Activated naive CD4-positive, alpha-beta T cell treated with anti-CD3 and anti-CD28 coated beads for 36 hours (primary cell): ENCODE data around the gene BCL2L14. TPM values are rescaled to one million over a fixed set of nuclear protein-coding genes. Genes with fewer than 3 reads are reported as not detected.
"Not testable (repeated sequence)": the region's sequence is repeated elsewhere in the genome, so short reads cannot be mapped to it uniquely, and the experiment has no call there.

Source experiments
- CTCF ChIA-PET: fragments of 350-600 bp; sonication (Branson Sonifier 250); formaldehyde crosslinking; loops from one replicate; lab custom pipeline; 2021; ENCODE audit warnings: antibody characterized with exemption; lab: Charles Lee
- DNase-seq: peaks from one replicate; pipeline ENCODE4 v3.0.0-alpha.2; 2020
- H3K27ac Mint-ChIP-seq: one replicate; pipeline ENCODE4 v1.8.0; 2021; ENCODE audit warnings: mild to moderate bottlenecking, mixed read lengths
- H3K27me3 Mint-ChIP-seq: one replicate; pipeline ENCODE4 v1.8.0; 2021; ENCODE audit warnings: low read depth, mixed read lengths
- H3K36me3 Mint-ChIP-seq: one replicate; pipeline ENCODE4 v1.8.0; 2021; ENCODE audit warnings: low read depth, mixed read lengths
- H3K4me1 Mint-ChIP-seq: one replicate; pipeline ENCODE4 v1.8.0; 2021; ENCODE audit warnings: low read depth, mixed read lengths
- H3K4me3 Mint-ChIP-seq: one replicate; pipeline ENCODE4 v1.8.0; 2021; ENCODE audit warnings: mild to moderate bottlenecking, moderate library complexity, mixed read lengths
- H3K9me3 Mint-ChIP-seq: one replicate; pipeline ENCODE4 v1.8.0; 2021; ENCODE audit warnings: mixed read lengths
- intact Hi-C: fragments of 100-400 bp; cut with micrococcal nuclease; formaldehyde crosslinking; loops from one replicate; pipeline ENCODE4 v1.15.1; 2023
- total RNA-seq, 2 experiments: library from RNA; stranded (reverse); gene quantifications; one replicate each; pipeline ENCODE4 v1.2.3, GENCODE V29; 2021

Gene BCL2L14
- total RNA-seq, 2 experiments from 2014 or later, result 19.4 to 21.8 TPM

DNA sequence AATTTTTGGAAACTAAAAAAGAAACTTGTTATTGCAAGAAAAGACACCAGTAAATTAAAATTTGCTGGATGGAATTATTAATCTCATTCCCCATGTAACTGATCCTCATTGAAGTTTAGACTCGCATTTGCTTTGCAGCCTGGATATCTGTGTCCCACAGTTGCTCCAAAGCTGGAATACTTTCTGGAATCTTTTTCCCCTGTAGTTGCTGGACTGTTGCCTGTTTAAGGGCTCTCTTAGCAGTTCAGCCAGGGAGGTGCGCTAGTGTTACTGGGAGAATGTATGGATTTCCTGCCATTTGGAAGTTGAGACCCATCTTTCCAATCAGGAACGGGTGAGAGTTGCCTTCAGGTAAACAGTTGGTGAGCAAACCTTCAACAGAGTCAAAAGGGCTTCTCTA lies 20.3 kb downstream of the BCL2L14 start:
- intact Hi-C loops, result no loop called here
- no peaks in the 10 kb centered on the region for H3K36me3 Mint-ChIP-seq
- no peaks in the 10 kb centered on the region for H3K9me3 Mint-ChIP-seq
- no peak overlapping the region for H3K4me3 Mint-ChIP-seq
- CTCF ChIA-PET, result no interaction called here
- no peak for DNase-seq
- H3K4me1 Mint-ChIP-seq, result no peaks in the 10 kb centered on the region
- no peaks in the 10 kb centered on the region for H3K27me3 Mint-ChIP-seq
- no peak overlapping the region for H3K27ac Mint-ChIP-seq

DNA sequence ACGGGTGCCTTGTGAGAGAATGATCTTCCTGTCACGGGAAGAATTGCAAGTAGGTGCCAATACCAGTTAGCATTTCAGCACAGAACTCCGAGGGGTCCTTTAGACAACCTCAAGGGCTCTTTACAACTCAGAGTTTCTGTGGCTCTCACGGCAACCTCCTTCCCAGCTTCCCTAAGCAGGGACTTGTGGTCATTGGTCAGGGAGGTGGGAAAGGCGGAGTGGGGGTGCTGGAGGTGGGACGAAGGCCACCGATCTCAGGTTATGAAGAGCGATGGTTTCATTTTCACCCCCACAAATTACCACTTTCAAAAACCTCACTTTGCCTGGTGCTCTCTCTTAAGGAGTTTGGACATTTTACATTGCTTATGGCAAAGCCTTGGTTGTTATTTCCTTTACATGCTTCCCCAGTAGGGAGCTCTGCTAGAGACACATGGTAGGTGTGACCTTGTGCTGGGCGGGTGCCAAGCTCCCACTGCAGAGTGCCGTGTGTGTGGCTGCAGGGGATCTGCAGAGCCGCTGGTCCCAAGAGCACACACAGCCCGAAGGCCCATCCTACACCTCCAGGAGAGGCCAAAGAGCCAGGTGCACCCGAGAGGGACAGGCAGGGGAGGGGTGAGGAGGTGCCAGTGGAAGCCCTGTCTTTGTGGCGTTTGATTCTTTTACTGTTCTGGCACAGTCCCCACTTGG lies 21.4 kb downstream of the BCL2L14 start:
- DNase-seq, result no peak
- CTCF ChIA-PET, result no interaction called here

DNA sequence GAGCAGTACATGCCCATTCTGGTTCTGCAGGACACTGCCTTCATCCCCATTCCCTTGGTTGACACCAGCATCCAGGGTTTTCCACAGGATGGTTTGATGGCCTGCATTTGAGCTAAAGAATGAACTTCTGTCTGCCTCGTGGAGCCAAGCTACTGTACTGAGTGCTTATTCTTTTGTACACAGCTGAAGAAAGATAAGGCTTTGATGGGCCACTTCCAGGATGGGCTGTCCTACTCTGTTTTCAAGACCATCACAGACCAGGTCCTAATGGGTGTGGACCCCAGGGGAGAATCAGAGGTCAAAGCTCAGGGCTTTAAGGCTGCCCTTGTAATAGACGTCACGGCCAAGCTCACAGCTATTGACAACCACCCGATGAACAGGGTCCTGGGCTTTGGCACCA lies 23.7 kb downstream of the BCL2L14 start:
- intact Hi-C loops, result no loop called here
- H3K27ac Mint-ChIP-seq, result no peak overlapping the region
- H3K36me3 Mint-ChIP-seq, result no peaks in the 10 kb centered on the region

More for the DNA sequence above, 21.4 kb downstream of the BCL2L14 start:
- Mint-ChIP-seq H3K27me3 (no peaks in the 10 kb centered on the region), H3K4me3 (no peak overlapping the region), H3K4me1 (no peaks in the 10 kb centered on the region), H3K9me3 (no peaks in the 10 kb centered on the region), H3K27ac (no peak overlapping the region), H3K36me3 (no peaks in the 10 kb centered on the region)
- intact Hi-C loops, result no loop called here

DNA sequence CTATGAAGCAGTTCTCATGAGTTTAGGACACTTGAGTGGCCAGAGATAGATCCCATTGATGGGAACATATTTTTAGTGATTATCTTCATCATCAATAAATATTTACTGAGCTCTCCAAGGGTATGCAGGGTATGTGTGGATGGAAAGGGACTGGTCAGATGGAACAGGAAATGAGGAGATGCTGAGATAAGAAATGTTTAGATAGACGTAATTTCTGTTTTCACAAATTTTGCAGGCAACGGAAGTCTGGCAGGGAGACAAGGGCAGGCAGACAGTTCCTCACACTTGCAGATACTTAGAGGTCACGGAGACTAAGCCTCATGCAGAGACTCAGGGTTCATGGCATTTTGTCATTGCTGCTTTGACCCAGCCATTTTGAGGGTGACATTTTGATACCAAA lies 24.3 kb downstream of the BCL2L14 start:
- H3K4me3 Mint-ChIP-seq, result no peak overlapping the region
- DNase-seq, result no peak
- H3K27ac Mint-ChIP-seq, result no peak overlapping the region
- CTCF ChIA-PET, result interaction anchor here (0.7 to 1.4 kb wide), 2 partner anchors 17 to 234 kb away, joined by 3 read pairs; no protein-coding TSS in a partner anchor
- intact Hi-C loops, result no loop called here
- no peaks in the 10 kb centered on the region for H3K36me3 Mint-ChIP-seq
- H3K4me1 Mint-ChIP-seq, result no peaks in the 10 kb centered on the region
- no peaks in the 10 kb centered on the region for H3K9me3 Mint-ChIP-seq
- H3K27me3 Mint-ChIP-seq, result no peaks in the 10 kb centered on the region

More for the DNA sequence above, 23.7 kb downstream of the BCL2L14 start:
- no peak for DNase-seq
- Mint-ChIP-seq H3K27me3 (no peaks in the 10 kb centered on the region), H3K4me1 (no peaks in the 10 kb centered on the region), H3K4me3 (no peak overlapping the region), H3K9me3 (no peaks in the 10 kb centered on the region)
- CTCF ChIA-PET, result interaction anchor here (0.6 to 1.4 kb wide), 2 partner anchors 16 to 25 kb away, joined by 3 read pairs; no protein-coding TSS in a partner anchor

DNA sequence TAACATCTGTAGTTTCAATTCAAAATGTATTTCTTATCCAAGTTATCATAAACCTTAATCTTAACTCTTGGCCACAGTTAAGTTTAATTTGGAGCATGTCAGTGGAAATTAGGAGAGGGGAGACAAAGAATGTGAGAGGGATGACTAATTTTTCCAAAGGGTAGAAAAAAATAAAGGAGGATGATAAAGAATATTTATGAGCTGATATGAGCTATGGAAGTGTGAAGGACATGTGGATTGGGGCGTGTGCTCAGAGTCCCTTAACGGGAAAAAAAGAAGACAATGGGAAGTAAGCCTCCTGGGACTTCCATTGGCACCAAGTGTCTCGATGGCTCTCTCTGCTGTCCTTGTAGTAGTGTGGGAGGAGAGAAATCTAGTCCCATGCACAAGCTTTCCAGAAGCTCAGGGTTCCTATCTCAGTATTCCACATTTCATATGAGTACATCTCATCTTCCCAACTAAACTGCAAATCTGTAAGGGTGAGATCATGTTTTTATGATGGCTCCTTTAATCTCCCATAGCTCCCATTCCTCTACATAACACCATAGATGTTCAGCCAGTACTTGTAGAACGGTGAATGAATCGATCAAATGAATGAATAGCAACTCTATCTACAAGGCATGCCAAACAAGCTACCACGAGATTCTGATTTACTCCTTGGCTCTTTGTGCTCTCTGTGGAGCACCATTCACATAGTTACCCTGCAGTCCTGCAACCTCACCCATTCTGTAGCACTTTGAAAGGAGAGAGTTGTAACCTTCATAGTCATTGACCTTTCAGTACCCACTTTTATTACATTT lies 27.4 kb downstream of the BCL2L14 start:
- Mint-ChIP-seq H3K27ac (no peak overlapping the region), H3K4me3 (no peak overlapping the region), H3K9me3 (no peaks in the 10 kb centered on the region), H3K27me3 (no peaks in the 10 kb centered on the region), H3K4me1 (no peaks in the 10 kb centered on the region), H3K36me3 (peaks cover 3% of the 10 kb centered on the region)
- intact Hi-C loops, result no loop called here
- CTCF ChIA-PET, result interaction anchor here (0.6 kb wide), 1 partner anchor 26 kb away, joined by 4 read pairs; no protein-coding TSS in a partner anchor
- no peak for DNase-seq

DNA sequence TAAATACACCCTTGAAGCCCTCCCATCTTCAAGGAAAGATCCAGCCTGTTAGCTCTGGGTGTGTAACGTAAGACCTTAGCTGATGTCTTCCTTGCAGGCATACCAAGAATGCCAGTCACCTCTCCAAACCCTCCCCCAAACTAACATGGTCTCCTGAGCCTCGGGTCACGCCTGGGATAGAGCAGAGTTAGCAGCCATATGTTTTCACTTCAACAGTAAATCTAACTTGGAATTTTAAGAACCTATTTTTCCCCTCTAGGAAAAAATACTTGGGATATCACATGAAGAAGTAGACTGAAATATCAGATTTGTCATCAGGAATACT lies 27.9 kb downstream of the BCL2L14 start:
- no peaks in the 10 kb centered on the region for H3K4me1 Mint-ChIP-seq
- no peak overlapping the region for H3K27ac Mint-ChIP-seq
- peaks cover 3% of the 10 kb centered on the region for H3K36me3 Mint-ChIP-seq
- H3K9me3 Mint-ChIP-seq, result no peaks in the 10 kb centered on the region
- H3K27me3 Mint-ChIP-seq, result no peaks in the 10 kb centered on the region
- H3K4me3 Mint-ChIP-seq, result no peak overlapping the region
- DNase-seq, result no peak
- intact Hi-C loops, result no loop called here
- CTCF ChIA-PET, result interaction anchor here (0.6 to 1.5 kb wide), 2 partner anchors 13 to 25 kb away, joined by 3 to 4 read pairs; no protein-coding TSS in a partner anchor

DNA sequence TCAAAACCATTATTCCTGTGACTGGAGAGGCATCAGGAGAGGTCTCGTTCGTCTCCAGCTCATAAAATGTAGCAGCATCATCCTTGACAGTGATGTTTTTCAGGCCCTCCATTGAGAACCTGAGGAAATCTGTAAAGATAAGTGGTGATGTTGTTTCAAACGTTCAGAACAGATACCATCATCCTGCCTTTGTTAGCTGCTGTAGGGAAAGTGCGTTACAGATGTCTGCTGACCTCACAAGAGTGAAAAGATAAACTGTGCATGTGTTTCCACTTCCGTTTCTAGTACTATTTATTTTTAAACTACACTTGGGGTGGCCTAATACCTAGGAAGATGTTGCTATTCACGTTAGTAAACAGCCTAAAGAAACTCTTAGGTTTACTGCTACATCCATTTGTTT lies 28.4 kb downstream of the BCL2L14 start:
- H3K36me3 Mint-ChIP-seq, result peaks cover 3% of the 10 kb centered on the region
- no peak for DNase-seq

DNA sequence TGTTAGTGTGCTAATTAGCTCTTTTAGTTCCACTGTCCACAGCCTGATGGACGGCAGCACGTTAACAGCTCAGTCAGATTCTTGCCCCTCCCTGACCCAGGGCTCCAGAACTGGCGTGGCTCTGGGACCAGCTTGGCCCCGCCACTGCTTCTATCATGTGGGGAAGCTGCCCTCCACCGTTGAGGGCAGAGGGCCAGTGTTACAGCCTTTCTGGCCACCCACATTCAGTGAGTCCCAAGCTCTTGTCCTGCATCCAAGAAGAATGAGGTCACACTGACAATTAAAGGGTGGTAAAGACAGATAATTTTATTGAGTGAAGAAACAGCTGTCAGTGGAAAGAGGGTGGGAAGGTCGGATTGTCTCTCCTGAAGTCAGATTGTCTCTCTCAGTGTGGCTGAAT lies 36.9 kb downstream of the BCL2L14 start:
- no peak overlapping the region for H3K4me3 Mint-ChIP-seq

More for the DNA sequence above, 28.4 kb downstream of the BCL2L14 start:
- no peaks in the 10 kb centered on the region for H3K27me3 Mint-ChIP-seq
- no peaks in the 10 kb centered on the region for H3K4me1 Mint-ChIP-seq
- intact Hi-C loops, result no loop called here
- H3K4me3 Mint-ChIP-seq, result no peak overlapping the region
- no peak overlapping the region for H3K27ac Mint-ChIP-seq
- peaks cover 2% of the 10 kb centered on the region for H3K9me3 Mint-ChIP-seq
- CTCF ChIA-PET, result interaction anchor here (1.5 kb wide), 1 partner anchor 14 kb away, joined by 3 read pairs; no protein-coding TSS in a partner anchor

DNA sequence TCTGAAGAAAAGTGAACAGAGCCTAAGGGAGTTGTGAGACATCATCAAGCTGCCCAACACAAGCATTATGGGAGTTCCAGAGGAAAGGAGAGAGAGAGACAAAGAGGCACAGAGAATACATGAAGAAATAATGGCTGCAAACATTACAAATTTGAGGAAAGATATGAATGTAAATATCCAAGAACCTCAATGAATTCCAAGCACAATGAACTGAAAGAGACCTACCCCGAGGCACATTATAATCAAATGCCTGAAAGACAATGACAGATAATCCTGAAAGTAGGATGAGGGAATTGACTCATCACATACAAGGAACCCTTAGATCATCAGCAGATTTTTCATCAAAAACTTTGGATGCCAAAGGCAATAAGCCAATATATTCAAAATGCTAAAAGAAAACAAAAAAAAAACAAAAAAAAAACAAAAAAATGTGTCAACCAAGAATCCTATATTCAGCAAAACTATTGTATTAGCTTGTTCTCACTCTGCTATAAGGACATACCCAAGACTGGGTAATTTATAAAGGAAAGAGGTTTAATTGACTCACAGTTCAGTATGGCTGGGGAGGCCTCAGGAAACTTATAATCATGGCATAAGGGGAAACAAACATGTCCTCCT lies 37.8 kb downstream of the BCL2L14 start:
- Mint-ChIP-seq H3K27ac (no peak overlapping the region), H3K9me3 (peaks cover 29% of the 10 kb centered on the region), H3K36me3 (peaks cover 10% of the 10 kb centered on the region), H3K4me1 (no peaks in the 10 kb centered on the region), H3K4me3 (no peak overlapping the region), H3K27me3 (no peaks in the 10 kb centered on the region)
- intact Hi-C loops, result no loop called here
- no peak for DNase-seq
- CTCF ChIA-PET, result no interaction called here

More for the DNA sequence above, 36.9 kb downstream of the BCL2L14 start:
- CTCF ChIA-PET, result no interaction called here
- Mint-ChIP-seq H3K27ac (no peak overlapping the region), H3K27me3 (no peaks in the 10 kb centered on the region), H3K36me3 (peaks cover 8% of the 10 kb centered on the region), H3K9me3 (peaks cover 29% of the 10 kb centered on the region), H3K4me1 (no peaks in the 10 kb centered on the region)
- intact Hi-C loops, result no loop called here
- no peak for DNase-seq

DNA sequence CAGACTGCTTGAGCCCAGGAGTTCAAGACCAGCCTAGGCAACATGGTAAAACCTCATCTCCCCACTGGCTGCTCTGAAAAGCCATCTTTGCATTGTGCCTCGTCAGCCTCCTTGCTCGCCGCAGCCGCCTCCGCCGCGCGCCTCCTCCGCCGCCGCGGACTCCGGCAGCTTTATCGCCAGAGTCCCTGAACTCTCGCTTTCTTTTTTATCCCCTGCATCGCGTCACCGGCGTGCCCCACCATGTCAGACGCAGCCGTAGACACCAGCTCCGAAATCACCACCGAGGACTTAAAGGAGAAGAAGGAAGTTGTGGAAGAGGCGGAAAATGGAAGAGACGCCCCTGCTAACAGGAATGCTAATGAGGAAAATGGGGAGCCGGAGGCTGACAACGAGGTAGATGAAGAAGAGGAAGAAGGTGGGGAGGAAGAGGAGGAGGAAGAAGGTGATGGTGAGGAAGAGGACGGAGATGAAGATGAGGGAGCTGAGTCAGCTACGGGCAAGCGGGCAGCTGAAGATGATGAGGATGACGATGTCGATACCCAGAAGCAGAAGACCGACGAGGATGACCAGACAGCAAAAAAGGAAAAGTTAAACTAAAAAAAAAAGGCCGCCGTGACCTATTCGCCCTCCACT lies 40.3 kb downstream of the BCL2L14 start:
- H3K36me3 Mint-ChIP-seq, H3K4me1 Mint-ChIP-seq, intact Hi-C loops, H3K27ac Mint-ChIP-seq, CTCF ChIA-PET, H3K27me3 Mint-ChIP-seq: not testable (repeated sequence)
- peak overlapping the region; percentile 37 for H3K4me3 Mint-ChIP-seq
- peaks cover 19% of the 10 kb centered on the region for H3K9me3 Mint-ChIP-seq
- peak; percentile 25 for DNase-seq

DNA sequence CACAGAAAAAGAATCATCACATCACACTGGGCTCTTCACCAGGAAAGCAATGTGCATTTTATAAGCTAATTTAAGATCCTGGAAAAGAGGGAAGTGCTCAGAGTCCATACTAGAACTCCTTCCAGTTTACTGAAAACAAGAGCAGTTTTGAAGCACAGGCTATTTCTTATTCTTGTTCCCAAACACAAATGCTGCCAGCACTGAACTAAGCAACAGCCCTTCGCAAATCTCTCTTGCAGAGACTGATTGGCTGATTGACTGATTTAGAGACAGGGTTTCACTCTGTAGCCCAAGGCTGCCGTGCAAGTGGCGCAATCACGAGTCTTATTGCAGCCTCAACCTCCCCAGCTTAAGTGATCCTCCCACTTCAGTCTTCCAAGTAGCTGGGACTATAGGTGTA lies 44.8 kb downstream of the BCL2L14 start:
- no peaks in the 10 kb centered on the region for H3K9me3 Mint-ChIP-seq
- no peak overlapping the region for H3K4me3 Mint-ChIP-seq
- DNase-seq, result no peak
- CTCF ChIA-PET, result interaction anchor here (0.6 to 0.9 kb wide), 2 partner anchors 216 to 835 kb away, joined by 3 read pairs; no protein-coding TSS in a partner anchor
- no peaks in the 10 kb centered on the region for H3K27me3 Mint-ChIP-seq
- peaks cover 3% of the 10 kb centered on the region for H3K36me3 Mint-ChIP-seq
- intact Hi-C loops, result no loop called here
- no peaks in the 10 kb centered on the region for H3K4me1 Mint-ChIP-seq
- H3K27ac Mint-ChIP-seq, result no peak overlapping the region

DNA sequence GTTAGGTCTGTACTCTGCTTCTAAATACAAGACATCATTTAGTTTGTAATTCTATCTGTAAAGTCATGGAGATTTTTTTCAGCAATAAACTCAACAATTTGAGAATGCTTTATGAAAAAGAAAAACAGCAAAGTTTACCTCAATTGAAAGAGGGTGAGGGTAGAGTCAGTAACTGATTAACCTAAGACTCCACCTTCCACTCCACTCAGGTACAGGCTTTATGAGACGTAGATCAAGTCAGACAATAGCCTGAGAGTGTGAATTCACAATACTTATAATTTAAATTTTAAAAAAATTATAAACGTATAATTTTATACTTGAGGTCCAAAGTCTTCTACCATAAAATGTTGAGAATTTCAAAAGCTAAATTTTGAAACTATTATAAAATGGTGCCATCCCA lies 45.9 kb downstream of the BCL2L14 start:
- CTCF ChIA-PET, result interaction anchor here (0.9 kb wide), 1 partner anchor 215 kb away, joined by 3 read pairs; no protein-coding TSS in a partner anchor
- no peaks in the 10 kb centered on the region for H3K9me3 Mint-ChIP-seq

More for the DNA sequence above, 45.9 kb downstream of the BCL2L14 start:
- intact Hi-C loops, result no loop called here
- DNase-seq, result no peak
- H3K27me3 Mint-ChIP-seq, result no peaks in the 10 kb centered on the region
- peaks cover 3% of the 10 kb centered on the region for H3K36me3 Mint-ChIP-seq
- no peak overlapping the region for H3K27ac Mint-ChIP-seq
- H3K4me3 Mint-ChIP-seq, result no peak overlapping the region
- H3K4me1 Mint-ChIP-seq, result no peaks in the 10 kb centered on the region
